ENCODE data around the gene PTPN20.
"Not testable (repeated sequence)": the region's sequence is repeated elsewhere in the genome, so short reads cannot be mapped to it uniquely, and the experiment has no call there.

GRCh38 chr10:46967013-46967412 lies 55.8 kb downstream of the PTPN20 start:
- not testable (repeated sequence) for TF ChIP-seq CTCF (IDR thresholded peaks at IDR 0.05); TCF7L2 (IDR thresholded peaks at IDR 0.05; ENCODE audit: low read depth, low read length); REST (IDR thresholded peaks at IDR 0.05; ENCODE audit: insufficient read depth in 1 of 2, low read depth in 2 of 2, low read length in 1 of 2); POLR2AphosphoS5 (IDR thresholded peaks at IDR 0.05; ENCODE audit: low read depth, low read length)

Measured in Panc1 (cell line).